Neural crest cell (in vitro differentiated cells): Measurements from ENCODE around the gene CIB1. TPM values are rescaled to one million over a fixed set of nuclear protein-coding genes. Genes with fewer than 3 reads are reported as not detected.

Experiments
- DNase-seq: peaks from one replicate; pipeline ENCODE4 v3.0.0; 2021; ENCODE audit warnings: low read depth, mixed read lengths, low spot score
- H3K27ac Mint-ChIP-seq: one replicate; pipeline ENCODE4 v1.8.0; 2021; ENCODE audit warnings: mild to moderate bottlenecking, mixed read lengths; ENCODE audit not compliant: unreplicated experiment
- H3K27me3 Mint-ChIP-seq: 2 replicates; pipeline ENCODE4 v1.8.0; 2021; ENCODE audit warnings: low read depth, mild to moderate bottlenecking, mixed read lengths
- H3K36me3 Mint-ChIP-seq: 2 replicates; pipeline ENCODE4 v1.8.0; 2021; ENCODE audit warnings: low read depth, mild to moderate bottlenecking, mixed read lengths
- H3K4me1 Mint-ChIP-seq: 2 replicates; pipeline ENCODE4 v1.8.0; 2021; ENCODE audit warnings: mixed read lengths
- H3K4me3 Mint-ChIP-seq: one replicate; pipeline ENCODE4 v1.8.0; 2021; ENCODE audit warnings: mild to moderate bottlenecking, mixed read lengths
- H3K9me3 Mint-ChIP-seq: 2 replicates; pipeline ENCODE4 v1.8.0; 2021; ENCODE audit warnings: mixed read lengths
- total RNA-seq: library from RNA; stranded (reverse); gene quantifications from 2 replicates; pipeline ENCODE4 v1.2.1, GENCODE V29; 2021
- TF ChIP-seq, protein P1 (sequence below): fragments of 200-600 bp; sonication (generic); conservative IDR thresholded peaks from 2 replicates; pipeline ENCODE4 v1.5.0; 2021; ENCODE audit warnings: antibody characterized with exemption, mild to moderate bottlenecking

CIB1 gene
- total RNA-seq, 1 donor from 2014 or later, result 23.1 TPM

DNA sequence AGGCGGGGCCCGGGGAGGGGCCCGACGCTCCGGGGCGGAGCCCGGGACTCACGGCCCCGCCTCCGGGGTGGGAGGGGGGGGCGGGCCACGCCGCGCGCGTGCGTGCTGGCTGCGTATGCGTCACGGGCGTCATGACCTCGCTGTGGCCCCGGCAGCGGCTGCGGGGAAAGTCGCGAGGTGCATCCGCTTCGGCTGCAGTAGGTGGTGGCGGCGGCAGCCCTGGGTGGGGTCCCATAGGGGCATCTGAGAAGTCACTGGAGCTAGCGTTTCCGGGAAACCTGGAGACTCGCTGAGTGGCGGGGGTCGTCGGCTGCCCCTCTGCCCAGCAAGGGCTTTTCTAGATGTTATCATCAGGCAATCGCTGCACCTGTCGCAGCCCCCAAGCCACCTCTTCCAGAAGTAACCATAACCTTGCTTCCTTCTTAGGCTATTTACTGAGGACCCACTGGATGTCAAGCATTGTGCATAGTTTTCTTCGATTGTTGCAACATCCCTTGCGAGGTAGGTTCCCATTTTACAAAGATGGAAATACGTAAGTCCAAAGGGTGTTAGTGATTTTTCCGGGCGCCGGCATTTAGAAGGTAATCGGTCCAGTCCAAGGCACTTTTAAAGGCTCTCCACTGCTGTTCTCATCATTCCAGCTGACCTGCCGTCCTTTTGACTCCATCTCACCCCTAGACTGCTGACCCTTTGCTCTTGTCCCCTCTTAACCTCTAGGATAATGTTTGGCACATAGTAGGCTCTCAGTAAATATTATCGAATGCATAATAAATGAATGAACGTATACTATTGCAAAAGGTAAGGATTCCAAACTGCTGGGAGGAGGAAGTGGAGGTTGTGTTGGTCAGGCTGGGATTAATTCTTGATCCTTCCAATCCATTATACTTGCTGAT, 601 bp upstream of the CIB1 start, which contains the start of gene GDPGP1:
GDPGP1 (plus strand) TSS at position 114 of the 893 bp plus-strand sequence. CDS start 6,700 bp downstream, outside the sequence.
- Mint-ChIP-seq H3K27me3 (no peaks in the 10 kb centered on the region), H3K27ac (no peak within 1 kb of the TSS), H3K9me3 (no peaks in the 10 kb centered on the region), H3K4me3 (peak within 1 kb of the TSS; percentile 88), H3K4me1 (peaks cover 15% of the 10 kb centered on the region), H3K36me3 (peaks cover 3% of the 10 kb centered on the region)
- no peak for DNase-seq
- TF ChIP-seq, protein P1, sequence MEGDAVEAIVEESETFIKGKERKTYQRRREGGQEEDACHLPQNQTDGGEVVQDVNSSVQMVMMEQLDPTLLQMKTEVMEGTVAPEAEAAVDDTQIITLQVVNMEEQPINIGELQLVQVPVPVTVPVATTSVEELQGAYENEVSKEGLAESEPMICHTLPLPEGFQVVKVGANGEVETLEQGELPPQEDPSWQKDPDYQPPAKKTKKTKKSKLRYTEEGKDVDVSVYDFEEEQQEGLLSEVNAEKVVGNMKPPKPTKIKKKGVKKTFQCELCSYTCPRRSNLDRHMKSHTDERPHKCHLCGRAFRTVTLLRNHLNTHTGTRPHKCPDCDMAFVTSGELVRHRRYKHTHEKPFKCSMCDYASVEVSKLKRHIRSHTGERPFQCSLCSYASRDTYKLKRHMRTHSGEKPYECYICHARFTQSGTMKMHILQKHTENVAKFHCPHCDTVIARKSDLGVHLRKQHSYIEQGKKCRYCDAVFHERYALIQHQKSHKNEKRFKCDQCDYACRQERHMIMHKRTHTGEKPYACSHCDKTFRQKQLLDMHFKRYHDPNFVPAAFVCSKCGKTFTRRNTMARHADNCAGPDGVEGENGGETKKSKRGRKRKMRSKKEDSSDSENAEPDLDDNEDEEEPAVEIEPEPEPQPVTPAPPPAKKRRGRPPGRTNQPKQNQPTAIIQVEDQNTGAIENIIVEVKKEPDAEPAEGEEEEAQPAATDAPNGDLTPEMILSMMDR, result no peak

DNA sequence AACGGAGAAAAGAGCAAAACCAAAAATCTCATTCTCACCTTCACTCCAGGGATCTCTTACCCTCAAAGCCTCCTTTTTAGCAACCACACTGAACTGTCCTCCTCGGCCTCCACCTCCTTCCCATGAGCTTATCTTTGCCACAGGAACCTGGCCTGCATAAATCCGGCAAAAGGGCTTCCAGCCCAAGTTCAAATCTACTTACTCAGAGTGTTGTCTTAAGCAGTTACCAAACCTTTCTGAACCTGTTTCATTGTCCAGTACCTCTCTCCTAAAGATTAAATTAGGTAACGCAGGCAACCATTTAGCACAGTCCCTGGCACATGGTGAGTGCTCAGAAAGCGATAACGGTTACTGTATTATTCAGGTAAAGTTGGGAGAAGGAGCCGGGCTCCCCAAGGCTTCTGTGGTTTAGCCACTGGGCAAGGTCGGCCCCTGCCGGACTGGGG, 777 bp downstream of the CIB1 start:
- DNase-seq, result no peak
- no peaks in the 10 kb centered on the region for H3K27me3 Mint-ChIP-seq
- H3K4me3 Mint-ChIP-seq, result peak overlapping the region; percentile 81
- H3K27ac Mint-ChIP-seq, result no peak overlapping the region
- TF ChIP-seq, protein P1, result no peak
- H3K36me3 Mint-ChIP-seq, result peaks cover 5% of the 10 kb centered on the region
- H3K9me3 Mint-ChIP-seq, result no peaks in the 10 kb centered on the region
- peaks cover 15% of the 10 kb centered on the region for H3K4me1 Mint-ChIP-seq

DNA sequence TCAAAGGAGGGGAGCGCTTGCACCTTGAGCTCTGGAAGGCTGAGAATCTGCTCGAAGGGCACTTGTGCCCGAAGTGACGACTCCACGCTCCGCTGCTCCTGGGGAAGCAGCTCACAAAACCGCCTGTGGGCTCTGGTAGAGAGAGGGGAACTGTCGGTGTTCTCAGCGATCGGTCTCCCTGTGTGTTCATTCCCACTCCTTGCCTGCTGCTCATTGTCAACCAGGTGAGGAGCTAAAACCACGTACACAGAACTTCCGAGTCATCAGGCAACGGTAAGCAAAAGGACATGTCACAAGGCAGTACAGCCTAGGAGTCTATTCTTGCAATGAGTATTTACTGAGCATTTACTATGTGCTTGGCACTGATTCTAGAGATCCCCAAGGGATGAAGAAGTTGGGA, 1.5 kb downstream of the CIB1 start:
- no peak for DNase-seq
- Mint-ChIP-seq H3K27ac (no peak overlapping the region), H3K9me3 (no peaks in the 10 kb centered on the region), H3K27me3 (no peaks in the 10 kb centered on the region), H3K36me3 (peaks cover 5% of the 10 kb centered on the region), H3K4me1 (peaks cover 15% of the 10 kb centered on the region), H3K4me3 (peak overlapping the region; percentile 81)
- TF ChIP-seq, protein P1, result no peak

DNA sequence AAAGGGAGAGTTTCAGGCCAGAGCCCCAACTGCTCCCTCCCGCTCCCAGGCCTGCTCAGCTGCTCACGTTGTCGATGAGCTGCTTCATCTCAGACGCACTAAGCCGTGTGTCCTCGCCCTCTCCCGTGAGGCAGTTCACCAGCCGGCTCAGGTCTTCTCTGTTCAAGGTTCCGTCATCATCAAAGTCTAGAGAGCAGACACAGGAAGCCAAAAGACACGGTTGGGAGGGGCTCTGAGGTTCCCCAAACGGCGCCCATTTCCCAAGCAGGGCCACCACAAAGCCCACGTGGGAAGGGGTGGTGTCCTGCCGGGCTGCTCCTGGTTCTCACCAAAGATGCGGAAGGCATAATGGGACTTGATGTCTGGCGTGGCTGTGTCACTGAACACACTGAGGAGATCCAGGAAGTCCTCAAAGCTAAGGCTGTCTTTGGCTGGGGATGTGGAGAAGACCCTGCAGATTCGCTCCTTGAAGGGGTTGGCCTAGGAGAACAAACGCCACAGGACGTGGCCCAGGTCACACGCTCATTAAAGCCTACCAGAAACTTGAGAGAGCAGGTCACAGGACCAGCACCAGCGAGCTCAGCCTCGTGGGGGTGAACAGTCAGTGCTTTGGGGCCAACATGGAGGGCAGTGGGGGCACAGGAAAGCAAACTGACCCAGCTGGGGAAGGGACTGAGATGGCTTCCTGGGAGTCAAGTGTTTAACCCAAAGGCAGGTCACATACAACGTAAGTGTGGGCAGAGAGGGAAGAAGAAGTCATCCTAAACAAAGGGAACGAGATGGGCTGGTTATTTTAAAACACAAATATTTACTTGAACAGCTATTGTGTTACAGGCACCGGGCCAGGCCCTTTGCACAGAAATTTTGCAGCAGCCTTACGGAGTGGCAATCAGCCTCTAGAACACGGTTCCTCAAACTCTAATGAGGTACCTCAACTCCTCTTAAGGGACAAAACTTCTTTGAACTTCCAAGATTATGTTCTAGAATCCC, 2.4 kb downstream of the CIB1 start:
- TF ChIP-seq, protein P1, result no peak
- no peak for DNase-seq
- Mint-ChIP-seq H3K27me3 (no peaks in the 10 kb centered on the region), H3K27ac (no peak overlapping the region), H3K4me1 (peaks cover 15% of the 10 kb centered on the region), H3K36me3 (peaks cover 5% of the 10 kb centered on the region), H3K9me3 (no peaks in the 10 kb centered on the region), H3K4me3 (peak overlapping the region; percentile 83)

DNA sequence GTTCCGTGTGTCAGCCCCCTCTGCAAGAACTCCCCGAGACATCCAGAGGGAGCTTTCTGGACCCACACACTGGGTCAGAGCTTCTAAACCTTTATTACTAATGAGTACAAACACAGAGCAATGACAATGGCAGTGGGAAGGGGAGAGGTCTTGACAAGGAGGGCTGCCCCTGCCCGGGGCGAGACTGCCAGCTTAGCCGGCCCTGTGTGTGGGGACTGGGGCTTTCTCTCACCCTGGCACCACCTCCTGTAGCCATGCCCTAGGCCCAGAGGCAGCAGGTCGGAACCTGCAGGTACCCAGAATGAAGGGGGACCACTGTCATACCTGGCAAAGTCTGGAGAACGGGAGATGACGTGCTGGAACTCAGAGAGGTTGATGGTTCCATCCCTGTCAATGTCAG, 3.1 kb downstream of the CIB1 start:
- Mint-ChIP-seq H3K36me3 (peaks cover 5% of the 10 kb centered on the region), H3K4me3 (peak overlapping the region; percentile 31), H3K9me3 (no peaks in the 10 kb centered on the region), H3K27me3 (no peaks in the 10 kb centered on the region), H3K4me1 (peaks cover 15% of the 10 kb centered on the region), H3K27ac (no peak overlapping the region)
- TF ChIP-seq, protein P1, result no peak
- no peak for DNase-seq
